RKO (cell line): ENCODE measurements around the gene CCSER1.
"Not testable (repeated sequence)": the region's sequence is repeated elsewhere in the genome, so short reads cannot be mapped to it uniquely, and the experiment has no call there.

Experiments
- DNase-seq: peaks from one replicate; pipeline ENCODE4 v3.0.0-alpha.2; 2016; ENCODE audit warnings: low spot score

Gene CCSER1

GRCh38 chr4:91373546-91373945 lies 1246.4 kb downstream of the CCSER1 start:
- no peak for DNase-seq

- DNase-seq, result not testable (repeated sequence)
Measured at GRCh38 chr4:91405431-91405830, 1278.2 kb downstream of the CCSER1 start.

DNA sequence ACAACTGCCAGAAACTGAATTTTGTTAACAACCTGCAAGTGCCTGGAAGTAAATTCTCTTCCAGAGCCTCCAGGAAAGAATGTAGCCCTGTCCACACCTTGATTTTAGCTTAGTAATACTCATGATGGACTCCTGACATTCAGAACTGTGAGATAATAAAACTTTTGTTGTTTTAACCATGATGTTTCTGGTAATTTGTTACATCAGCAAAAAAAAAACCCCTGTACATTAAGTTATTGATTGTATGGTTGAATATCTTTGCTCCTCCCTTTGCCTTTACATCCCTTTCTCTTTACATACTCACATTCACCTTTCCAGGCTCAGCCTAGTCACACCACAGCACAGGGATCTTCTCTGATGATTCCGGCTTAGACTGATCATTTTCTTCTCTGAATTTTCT lies 1294.8 kb downstream of the CCSER1 start:
- no peak for DNase-seq

GRCh38 chr4:91426725-91427124 lies 1299.5 kb downstream of the CCSER1 start:
- DNase-seq, result no peak

GRCh38 chr4:91427171-91427570 lies 1300.0 kb downstream of the CCSER1 start:
- peak; percentile 30 for DNase-seq

DNA sequence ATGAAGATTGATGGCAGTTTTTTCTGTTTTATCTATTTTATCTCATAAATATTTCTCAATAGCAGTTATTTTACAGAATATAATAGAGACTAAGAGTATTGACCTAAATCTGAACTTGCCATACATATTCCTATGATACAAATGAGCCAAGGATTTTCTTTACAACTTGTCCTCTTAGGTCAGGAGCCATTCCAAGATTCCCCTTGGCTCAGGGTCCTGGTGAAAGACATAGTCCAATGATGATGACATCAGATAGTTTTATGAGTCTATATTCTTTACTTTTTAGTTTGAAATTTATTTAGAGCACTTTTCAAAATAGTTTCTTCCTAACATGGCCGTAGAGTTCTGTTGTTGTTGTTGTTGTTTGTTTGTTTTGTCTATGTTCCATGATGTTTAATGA lies 1307.4 kb downstream of the CCSER1 start:
- no peak for DNase-seq

GRCh38 chr4:91436556-91436955 lies 1309.4 kb downstream of the CCSER1 start:
- no peak for DNase-seq

GRCh38 chr4:91447168-91447567 lies 1320.0 kb downstream of the CCSER1 start:
- DNase-seq, result no peak

DNA sequence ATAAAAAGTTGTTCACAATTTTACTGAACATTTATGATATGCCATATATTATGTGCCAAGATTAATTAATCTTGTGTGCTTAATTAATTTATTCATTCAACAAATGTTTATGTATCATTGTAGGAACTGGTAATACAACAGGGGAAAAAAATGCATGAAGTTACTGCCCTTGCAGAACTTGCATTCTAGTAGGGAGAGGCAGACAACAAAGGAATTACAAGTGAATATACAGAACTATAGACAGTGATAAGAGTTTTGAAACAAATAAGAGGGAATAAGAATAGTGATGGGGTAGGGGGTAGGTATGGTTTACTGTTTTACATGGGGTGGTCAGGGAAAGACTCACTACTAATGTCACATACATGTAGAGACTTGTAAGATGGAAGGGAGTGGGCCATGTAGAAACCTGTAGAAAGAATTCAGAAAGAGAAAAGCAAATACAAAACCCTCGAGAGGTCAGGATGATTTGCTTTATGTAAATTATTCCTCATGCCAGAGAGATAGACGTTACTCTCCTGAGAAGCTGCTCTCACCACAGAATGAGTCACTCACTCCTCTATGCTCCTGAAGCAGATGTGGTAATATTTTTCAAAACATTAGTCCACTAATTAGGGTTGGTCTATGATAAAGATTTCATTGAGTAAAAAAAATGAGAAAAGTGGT lies 1321.6 kb downstream of the CCSER1 start:
- peak; percentile 82 for DNase-seq

GRCh38 chr4:91454111-91454510 lies 1326.9 kb downstream of the CCSER1 start:
- DNase-seq, result no peak

DNA sequence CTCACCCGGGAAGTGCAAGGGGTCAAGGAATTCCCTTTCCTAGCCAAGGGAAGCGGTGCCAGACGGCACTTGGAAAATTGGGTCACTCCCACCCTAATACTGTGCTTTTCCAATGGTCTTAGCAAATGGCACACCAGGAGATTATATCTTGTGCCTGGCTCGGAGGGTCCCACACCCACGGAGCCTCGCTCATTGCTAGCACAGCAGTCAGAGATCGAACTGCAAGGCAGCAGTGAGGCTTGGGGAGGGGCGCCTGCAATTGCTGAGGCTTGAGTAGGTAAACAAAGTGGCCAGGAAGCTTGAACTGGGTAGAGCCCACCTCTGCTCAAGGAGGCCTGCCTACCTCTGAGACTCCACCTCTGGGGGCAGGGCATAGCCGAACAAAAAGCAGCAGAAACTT lies 1335.4 kb downstream of the CCSER1 start:
- DNase-seq, result not testable (repeated sequence)

- DNase-seq, result no peak
Measured at GRCh38 chr4:91470671-91471070, 1343.5 kb downstream of the CCSER1 start.

DNA sequence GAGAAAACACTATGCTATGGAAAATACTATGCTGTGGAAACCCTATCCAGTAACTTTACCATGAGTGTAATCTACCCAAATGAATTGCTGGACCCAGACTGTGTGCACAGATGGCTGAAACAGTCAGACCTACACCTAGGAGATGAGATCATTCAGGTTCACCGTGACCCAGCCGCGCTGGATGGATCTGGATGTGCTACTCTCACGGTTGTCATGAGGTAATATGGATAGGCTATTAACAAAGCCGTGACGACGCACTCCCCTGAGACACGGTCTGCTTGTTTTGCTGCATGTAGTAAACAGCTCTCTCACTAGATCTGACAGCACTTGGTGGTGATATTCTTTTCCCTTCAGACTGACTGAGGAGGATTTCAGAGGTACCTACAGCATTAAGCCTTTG lies 1344.1 kb downstream of the CCSER1 start:
- DNase-seq, result no peak

- no peak for DNase-seq
Measured at GRCh38 chr4:91472046-91472445, 1344.9 kb downstream of the CCSER1 start.

DNA sequence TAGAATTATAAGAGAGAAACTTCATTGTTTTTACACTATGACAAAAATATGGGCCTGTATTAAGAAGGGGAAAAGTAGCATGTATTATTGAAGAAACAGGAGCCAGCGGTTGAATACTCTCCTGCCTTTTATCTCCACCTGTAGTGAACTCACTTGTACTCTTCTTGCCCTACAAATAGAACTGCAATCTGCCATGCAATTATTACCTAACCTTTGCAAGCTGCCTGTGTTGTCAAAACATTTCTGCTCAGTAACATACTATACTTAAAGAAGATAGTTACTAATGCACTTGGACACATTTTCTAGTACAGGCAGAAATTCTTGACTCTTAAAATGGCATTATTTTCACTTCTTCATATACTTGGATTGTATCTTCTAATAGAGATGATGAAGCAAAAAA lies 1358.2 kb downstream of the CCSER1 start:
- DNase-seq, result no peak

DNA sequence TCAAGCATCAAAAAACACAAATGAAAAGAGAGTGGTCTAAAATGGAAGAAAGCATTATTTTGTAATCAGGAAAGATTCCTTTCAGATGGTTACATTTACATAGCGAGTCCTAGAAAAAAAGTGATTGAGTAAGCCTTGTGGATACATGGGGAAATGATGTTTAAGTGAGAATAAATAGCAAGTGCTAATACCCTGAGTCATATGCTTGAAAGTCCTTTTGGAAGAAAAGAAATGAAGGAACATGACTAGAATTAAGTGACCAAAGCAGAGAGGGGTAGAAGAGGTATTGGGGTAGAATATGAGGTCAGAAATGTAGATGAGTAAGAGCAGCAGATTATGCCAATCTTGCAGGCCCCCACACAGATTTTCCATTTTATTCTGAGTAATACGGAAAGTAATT lies 1361.8 kb downstream of the CCSER1 start:
- peak; percentile 11 for DNase-seq

DNA sequence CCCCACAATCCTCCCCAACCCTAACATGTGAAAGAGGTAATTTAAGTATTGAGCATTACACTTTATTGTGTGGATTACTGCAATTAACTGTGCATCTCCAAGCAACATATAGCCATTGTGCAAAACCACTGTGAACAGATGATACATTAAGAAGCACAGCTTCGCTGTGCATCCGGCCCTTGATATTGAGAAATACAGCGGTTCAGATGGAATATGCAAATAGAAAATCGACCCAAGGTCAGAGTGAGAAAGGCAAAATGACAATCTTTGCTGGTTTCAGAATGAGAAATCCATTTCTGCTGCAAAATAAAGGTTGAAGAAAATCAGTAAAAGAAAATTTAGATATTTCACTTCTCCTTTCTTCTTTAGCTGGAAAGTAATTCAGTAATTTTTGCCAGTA lies 1370.7 kb downstream of the CCSER1 start:
- DNase-seq, result no peak

GRCh38 chr4:91502365-91502764 lies 1375.2 kb downstream of the CCSER1 start:
- DNase-seq, result no peak

DNA sequence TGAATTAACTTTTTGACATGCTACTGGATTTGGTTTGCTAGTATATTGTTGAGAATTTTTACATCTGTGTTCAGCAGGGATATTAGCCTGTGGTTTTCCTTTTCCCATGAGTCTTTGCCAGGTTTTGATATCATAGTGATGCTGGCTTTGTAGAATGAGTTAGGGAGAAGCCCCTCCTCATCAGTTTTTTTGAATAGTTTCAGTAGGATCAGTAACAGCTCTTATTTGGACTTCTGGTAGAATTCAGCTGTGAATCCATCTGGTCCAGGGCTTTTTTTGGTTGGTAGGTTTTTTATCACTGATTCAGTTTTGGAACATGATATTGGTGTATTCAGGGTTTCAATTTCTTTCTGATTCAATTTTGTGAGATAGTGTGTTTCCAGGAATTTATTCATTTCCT lies 1386.1 kb downstream of the CCSER1 start:
- DNase-seq, result no peak

DNA sequence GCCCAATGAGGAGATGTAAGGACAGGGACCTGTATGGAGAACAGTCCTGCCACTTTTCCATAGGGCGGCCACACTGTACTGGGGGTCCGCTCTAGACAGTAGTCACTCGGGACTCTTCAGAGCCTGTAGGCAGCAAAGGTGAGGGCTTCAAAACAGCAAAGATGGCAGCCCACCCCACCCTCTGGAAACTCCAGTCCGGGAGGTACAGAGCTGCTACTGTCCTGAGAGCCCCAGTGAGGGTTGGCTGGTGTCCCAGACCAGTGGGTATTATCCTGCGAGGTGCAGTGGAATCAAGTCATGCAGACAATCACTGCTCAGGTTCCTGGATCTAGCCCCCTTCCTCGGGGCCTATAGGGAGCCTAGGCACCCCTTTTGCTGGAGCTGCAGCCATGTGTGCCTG lies 1392.0 kb downstream of the CCSER1 start:
- DNase-seq, result no peak

DNA sequence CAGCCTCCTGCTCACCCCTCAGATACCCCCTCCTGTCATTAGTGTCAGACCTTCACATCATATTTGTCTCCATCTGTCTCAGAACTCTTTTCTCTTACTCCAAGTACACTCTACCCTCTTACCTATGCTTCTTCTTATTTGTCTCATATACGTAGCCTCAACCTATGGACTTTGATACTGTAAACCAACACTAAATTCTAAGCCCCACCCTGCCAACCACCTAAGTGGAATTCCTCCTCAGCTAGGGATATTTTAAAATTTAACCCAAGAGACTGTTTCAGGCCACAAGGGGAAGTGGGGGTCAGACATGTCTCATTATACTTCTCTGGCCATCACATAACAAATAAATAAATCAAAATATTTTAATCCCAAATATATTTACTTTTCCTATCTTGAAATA lies 1398.4 kb downstream of the CCSER1 start:
- DNase-seq, result no peak

DNA sequence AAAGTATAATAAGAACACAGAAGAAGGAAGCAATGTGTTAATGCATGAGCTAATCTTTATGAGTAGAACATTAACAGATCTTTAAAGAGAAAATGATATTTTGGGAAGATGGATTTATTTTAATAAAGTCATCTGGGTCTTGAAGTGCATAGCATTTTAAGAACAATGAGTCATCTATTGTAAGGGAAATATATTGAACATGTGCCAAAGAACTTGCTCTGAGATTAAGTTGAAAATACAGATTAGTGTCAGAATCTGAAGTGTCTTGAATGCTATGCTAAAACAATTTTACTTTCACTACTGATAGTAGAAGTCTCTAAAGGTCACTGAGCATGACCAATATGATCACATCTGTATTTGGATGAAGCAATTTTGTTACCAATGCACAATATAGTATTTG lies 1399.9 kb downstream of the CCSER1 start:
- DNase-seq, result no peak

GRCh38 chr4:91567594-91567993 lies 1440.4 kb downstream of the CCSER1 start:
- DNase-seq, result no peak

GRCh38 chr4:91577864-91578263 lies 1450.7 kb downstream of the CCSER1 start:
- no peak for DNase-seq

- no peak for DNase-seq
Measured at GRCh38 chr4:91590260-91590659, 1463.1 kb downstream of the CCSER1 start.
